Ramos (cell line): ENCODE data around the gene REV1.
"Not testable (repeated sequence)": the region's sequence is repeated elsewhere in the genome, so short reads cannot be mapped to it uniquely, and the experiment has no call there.

Experiments
- in situ Hi-C: fragments of 300-500 bp; cut with MboI; formaldehyde crosslinking; loops from one replicate; pipeline ENCODE4 v1.14.3; 2022; ENCODE audit warnings: low sequenced_read_pairs; ENCODE audit not compliant: unreplicated experiment

Gene REV1

DNA sequence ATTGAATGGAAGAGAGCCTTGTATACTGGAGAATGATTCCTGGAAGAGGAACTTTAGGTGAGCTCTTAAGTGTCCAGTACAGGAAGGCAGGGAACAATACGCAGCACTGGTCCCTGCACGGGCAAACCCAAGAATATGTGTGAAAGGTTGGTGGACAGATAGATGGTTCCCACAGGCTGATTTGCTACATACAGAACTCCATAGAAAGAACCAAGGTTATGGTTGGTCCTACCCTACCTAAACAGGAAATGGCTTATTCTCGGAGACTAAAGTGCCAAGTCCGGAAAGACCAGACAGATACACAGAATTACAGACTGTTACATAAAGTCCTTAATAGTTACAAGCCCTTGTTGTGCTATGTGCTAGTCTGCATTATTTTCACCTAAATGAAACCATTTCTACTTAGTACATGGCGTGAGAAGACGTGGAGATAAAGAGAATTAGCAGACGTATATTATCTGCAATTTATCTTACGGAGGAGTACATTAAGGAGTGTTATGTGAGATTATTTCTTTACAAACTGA is 1.2 kb downstream of the REV1 start:
- in situ Hi-C loops: loop anchor here (25.0 kb wide), 1 partner anchor 326 kb away; the partner anchor contains the start of genes LIPT1 and TSGA10

DNA sequence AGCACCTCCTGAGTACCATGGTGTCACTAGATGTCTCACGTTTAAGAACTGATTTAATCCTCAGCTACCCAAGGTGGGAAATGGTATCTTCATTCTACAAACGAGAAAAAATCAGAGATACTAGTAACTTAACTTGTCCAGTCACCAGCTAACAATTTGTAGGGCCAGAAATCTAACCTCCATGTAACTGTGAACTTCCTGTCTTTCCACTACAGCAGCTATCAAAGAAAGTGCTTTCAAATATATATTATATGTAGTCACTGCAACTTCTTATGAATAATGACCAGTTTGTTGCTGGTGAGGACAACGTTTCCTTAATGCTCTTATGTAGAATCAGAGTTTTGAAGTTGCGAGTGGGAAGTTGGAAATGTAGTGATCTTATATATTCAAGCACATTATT is 1.9 kb downstream of the REV1 start:
- in situ Hi-C loops: loop anchor here (25.0 kb wide), 1 partner anchor 326 kb away; the partner anchor contains the start of genes LIPT1 and TSGA10

DNA sequence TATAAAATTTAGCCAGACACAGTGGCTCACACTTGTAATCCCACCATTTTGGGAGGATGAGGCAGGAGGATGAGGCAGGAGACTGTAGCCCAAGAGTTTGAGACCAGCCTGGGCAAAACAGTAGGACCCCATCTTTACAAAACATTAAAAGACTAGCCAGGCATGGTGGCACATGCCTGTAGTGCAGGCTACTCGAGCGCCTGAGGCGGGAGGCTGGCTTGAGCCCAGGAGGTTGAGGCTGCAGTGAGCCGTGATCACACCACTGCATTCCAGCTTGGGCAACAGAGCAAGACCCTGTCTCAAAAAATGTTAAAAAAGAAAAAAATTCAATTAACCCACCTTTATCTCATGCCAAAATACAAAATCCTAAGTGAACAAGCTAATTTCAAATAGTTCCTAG is 4.0 kb downstream of the REV1 start:
- in situ Hi-C loops: loop anchor here (25.0 kb wide), 1 partner anchor 324 kb away; the partner anchor contains the start of genes LIPT1 and TSGA10

DNA sequence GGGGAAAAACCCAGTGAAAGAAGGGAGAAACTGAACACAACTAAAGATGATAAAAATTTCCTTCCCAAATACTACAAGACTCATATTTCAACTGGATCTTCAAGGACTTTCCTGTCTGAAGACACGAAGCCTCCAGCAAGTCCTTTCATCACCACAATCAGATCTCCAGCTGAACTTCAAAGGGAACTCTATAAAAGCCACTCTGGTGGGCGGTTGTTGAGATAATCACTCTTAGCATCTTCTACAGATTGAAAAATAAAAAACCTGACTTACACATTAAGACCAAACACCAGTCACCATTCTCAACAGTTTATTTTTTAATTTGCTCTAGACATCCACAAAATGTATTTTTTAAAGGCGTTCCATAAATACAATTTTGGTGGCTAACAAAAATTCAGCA is 4.4 kb downstream of the REV1 start:
- in situ Hi-C loops: loop anchor here (25.0 kb wide), 1 partner anchor 323 kb away; the partner anchor contains the start of genes LIPT1 and TSGA10

- in situ Hi-C loops: loop anchor here (25.0 kb wide), 1 partner anchor 322 kb away; the partner anchor contains the start of genes LIPT1 and TSGA10
Observed at GRCh38 chr2:99484205-99484604, 5.6 kb downstream of the REV1 start.

DNA sequence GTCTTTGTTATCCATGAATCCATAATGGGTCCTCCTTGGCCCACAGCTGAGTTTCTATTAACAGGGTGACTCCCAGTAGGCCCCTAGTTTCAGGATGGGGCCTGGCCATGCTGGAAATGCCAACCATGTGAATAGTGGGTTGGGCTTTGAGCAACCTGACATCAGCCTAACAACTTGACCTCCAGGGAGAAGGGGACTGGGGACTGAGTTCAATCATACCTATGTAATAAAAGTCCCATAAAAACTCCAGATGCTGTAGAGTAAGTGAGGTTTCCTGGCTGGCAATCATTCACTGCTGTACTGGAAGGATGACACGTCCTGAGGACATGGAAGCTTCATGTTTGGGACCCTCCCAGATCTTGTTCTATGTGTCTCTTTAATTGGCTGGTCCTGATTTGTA is 7.9 kb downstream of the REV1 start:
- in situ Hi-C loops: loop anchor here (25.0 kb wide), 1 partner anchor 320 kb away; the partner anchor contains the start of genes LIPT1 and TSGA10

GRCh38 chr2:99481527-99481926 is 8.3 kb downstream of the REV1 start:
- in situ Hi-C loops: loop anchor here (25.0 kb wide), 1 partner anchor 319 kb away; the partner anchor contains the start of genes LIPT1 and TSGA10

DNA sequence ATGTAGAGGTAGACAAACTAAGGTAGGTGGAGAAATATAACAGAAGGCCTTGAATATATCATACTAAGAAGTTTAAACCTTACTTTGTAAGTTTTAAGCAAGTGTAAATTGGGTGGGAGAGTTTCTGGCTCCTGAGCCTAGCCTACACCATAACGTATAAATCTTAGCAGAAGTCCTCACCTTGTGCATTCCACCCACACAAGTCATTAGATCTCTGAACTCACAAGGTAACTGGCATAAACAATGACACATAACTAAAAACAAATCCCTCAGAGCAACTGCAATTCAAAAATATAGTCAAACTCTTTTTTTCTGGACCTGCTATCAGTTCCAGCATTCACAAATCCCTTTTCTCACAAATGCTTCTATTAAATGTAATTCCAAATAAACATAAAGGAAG is 9.4 kb downstream of the REV1 start:
- in situ Hi-C loops: loop anchor here (25.0 kb wide), 1 partner anchor 318 kb away; the partner anchor contains the start of genes LIPT1 and TSGA10

- in situ Hi-C loops: loop anchor here (25.0 kb wide), 1 partner anchor 316 kb away; the partner anchor contains the start of genes LIPT1 and TSGA10
Observed at GRCh38 chr2:99478632-99479031, 11.2 kb downstream of the REV1 start.

DNA sequence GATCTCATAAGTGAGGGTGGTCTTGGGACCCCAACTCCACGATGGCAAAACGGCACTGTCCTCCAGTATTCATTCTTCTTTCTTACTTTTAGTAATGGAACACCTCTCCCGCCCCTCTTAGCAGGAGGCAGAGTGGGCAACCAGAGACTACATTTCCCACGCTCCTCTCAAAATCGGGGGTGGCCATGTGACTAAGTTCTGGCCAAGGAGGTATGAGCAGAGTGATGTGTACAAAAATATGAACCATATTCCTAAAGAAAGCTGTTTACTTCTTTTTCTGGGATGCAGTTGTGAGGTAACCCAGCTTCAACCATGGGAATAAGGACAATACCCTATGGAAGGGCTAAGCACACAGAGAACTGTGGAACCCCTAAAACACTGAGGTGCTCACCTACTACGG is 12.8 kb downstream of the REV1 start:
- in situ Hi-C loops: loop anchor here (25.0 kb wide), 1 partner anchor 315 kb away; the partner anchor contains the start of genes LIPT1 and TSGA10

DNA sequence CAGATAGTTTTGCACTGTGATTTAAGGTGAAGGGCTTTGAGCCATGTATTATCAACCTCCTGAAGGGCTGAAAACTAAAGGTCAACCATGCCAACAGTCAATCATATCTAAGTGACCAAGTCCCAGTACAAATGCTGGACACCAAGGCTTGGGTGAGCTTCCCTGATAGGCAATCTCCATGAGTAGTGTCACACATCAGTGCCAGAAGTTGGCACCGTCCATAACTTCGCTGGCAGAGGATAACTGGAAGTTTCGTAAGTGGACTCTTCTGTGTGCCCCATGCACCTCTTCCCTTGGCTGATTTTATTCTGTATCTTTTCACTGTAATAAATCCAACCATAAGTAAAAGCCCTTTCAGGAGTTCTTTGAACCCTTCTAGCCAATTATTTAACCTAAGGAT is 13.2 kb downstream of the REV1 start:
- in situ Hi-C loops: loop anchor here (25.0 kb wide), 1 partner anchor 314 kb away; the partner anchor contains the start of genes LIPT1 and TSGA10

GRCh38 chr2:99475095-99475494 is 14.7 kb downstream of the REV1 start:
- in situ Hi-C loops: loop anchor here (25.0 kb wide), 1 partner anchor 313 kb away; the partner anchor contains the start of genes LIPT1 and TSGA10

DNA sequence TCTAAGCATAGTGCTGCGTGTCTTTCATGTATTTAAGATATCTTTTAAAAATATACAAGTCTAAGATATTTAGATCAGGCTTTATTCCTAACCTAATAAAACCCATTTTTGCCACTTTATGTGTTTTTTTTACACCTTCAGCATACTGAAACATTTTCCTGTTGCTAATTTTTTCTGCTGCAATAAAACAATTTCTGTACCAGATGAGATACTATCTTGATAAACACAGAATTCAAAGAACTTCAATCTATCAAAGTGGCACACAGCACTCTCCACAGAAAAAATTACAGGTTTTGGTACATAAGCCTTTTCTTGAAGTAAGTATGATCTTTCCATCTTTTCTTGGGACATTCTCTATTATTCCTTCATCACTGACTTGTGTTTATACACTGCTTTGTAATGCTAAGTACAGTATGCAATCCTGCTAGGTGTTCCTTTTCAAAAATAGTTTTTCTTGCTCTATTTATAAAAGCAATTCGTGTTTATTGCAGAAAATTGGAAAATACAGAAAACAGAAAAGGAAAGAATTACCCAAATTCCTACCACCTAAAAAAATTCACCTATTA is 16.2 kb downstream of the REV1 start:
- in situ Hi-C loops: no loop called here

DNA sequence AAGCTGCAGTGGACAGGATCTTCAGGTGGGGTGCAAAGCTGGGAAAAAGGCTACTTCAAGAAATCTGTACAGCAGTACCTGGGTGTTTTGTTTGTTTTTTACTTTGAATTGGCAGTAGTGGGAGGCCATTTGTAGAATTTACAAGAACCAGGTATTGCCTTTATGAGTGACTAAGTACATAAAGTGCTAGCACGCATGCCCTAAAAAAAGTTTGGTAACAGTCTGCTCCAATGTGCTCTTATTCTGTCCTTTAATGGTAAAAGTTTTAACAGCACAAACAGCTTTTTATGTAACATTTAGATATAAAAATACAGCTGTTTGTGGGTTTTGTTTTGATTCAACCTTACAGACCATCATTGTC is 17.2 kb downstream of the REV1 start:
- in situ Hi-C loops: no loop called here

DNA sequence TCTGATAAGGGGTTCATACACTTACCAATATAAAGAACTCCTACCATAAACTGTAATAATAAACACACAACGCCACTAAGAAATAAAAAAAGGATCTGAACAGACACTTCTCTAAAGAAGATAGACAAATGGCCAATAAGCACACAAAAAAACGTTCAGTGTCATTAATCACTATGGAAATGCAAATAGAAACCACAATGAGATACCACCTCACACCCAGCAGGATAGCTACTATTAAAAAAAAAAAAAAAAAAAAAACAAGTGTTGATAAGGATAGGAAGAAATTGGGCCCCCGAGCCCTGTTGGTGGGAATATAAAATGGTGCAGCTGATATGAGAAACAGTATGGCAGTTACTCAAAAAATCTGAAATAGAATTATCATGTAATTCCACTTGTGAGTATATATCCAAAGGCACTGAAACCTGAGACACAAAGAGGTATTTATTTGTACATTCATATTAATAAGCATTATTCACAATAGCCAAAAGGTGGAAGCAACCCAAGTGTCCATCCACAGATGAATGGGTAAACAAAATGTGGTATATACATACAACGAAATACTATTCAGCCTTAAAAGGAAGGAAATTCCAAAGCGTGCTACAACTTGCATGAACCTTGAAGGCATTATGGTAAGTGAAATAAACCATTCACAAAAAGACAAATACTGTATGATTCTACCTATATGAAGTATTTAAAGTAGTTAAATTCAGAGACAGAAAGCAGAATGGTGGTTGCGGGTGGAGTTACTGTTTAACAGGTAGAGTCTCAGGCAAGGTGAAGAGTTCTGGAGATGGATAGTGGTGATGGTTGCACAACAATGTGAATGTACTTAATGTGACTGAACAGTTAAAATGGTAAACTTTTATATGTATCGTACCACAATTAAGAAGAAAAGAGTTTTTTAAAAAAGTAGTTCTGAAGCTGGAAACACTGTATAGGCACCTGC is 17.9 kb downstream of the REV1 start:
- in situ Hi-C loops: no loop called here

- in situ Hi-C loops: no loop called here
Observed at GRCh38 chr2:99470957-99471356, 18.9 kb downstream of the REV1 start.

DNA sequence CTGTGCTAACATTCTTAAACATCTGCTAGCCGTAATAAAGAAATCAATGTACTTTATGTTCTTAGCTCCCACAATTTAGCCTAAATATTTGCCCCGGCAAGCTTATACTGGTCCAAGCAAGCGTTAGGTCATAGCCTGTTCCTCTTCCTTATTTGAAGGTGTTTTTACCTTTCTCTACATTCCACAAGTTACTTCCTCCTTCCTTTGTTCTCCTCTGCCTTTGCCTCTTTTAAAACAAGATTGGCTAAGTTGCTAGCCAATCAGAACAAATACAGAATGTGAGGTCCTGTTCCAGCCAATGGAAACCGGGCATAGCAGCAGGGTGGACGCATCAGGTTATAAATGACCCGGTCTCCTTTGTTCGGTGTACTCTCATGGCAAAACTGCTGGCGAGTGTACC is 19.4 kb downstream of the REV1 start:
- in situ Hi-C loops: not testable (repeated sequence)

DNA sequence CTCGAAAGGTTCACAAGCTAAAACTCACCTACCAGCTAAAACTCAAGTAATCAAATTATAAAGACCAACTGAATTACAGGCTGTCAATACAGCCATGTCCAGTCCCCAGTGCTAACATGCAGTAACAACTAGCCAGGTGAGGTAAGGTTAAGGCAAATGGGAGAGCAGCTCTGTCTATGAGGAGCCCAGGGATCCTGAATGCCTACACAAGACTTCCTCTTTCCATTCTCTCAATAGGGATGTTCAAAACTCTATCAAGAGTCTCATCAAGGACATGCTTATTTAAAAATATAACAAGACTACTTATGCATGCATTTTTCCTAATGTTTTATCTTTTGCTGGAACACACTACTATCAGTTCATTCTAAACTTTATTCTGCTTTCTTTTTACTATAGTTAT is 20.4 kb downstream of the REV1 start:
- in situ Hi-C loops: no loop called here

DNA sequence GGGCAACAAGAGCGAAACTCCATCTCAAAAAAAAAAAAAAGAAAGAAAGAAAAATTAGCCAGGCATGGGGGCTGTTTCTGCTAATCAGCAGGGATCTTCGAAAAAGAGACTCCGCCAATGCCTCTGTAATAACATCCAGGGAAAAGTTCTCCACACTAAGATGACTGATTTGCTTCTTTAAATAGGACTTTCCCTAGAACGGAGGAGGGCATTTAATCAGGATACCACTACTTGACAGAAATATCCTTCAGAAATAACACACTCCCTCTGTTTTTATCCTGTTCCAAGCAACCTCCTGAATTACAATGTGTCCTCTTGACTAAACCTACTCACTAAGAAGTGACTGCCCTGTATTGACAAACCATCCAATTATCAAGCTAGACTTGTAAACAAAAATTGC is 21.7 kb downstream of the REV1 start:
- in situ Hi-C loops: no loop called here

- in situ Hi-C loops: no loop called here
Observed at GRCh38 chr2:99467390-99467789, 22.4 kb downstream of the REV1 start.
